ENCODE results near the gene VPS37B. TPM values are rescaled to one million over a fixed set of nuclear protein-coding genes. Genes with fewer than 3 reads are reported as not detected.

Gene VPS37B
- total and polyA plus RNA-seq, 10 of the 15 experiments (the other 5 are each of a cell fraction or from before 2014, with no cell fraction given) = 0.66 to 68.6 (median 39.6) TPM

- Histone ChIP-seq H3K36me3 (ENCODE audit: control insufficient read depth in 2 of 2, insufficient read depth in 2 of 2, low read length in 1 of 2) (peaks cover 0 to 8% of the 10 kb centered on the region in 2 experiments; a peak in 2 of 4 replicates), H3K9me3 (replicated peaks; ENCODE audit: control insufficient read depth, insufficient read depth, low read length) (no peaks in the 10 kb centered on the region)
- in situ Hi-C loops (cut with MboI) = loop anchor here (5.0 to 25.0 kb wide), 2 partner anchors 94 to 379 kb away; partner anchors contain the start of genes MPHOSPH9 and MTRFR
These were observed 37.2 kb downstream of the VPS37B start for GRCh38 chr12:122858591-122859302.

More at GRCh38 chr12:122858591-122859302, 37.2 kb downstream of the VPS37B start:
- ATAC-seq (no peak), FAIRE-seq (no peak), DNase-seq (ENCODE audit: low read depth, low spot score) (no peak)
- Histone ChIP-seq H3K79me2 (ENCODE audit: control insufficient read depth, insufficient read depth, low read length) (no peaks in the 10 kb centered on the region), H2AFZ (ENCODE audit: control insufficient read depth, low read depth, low read length) (no peak overlapping the region), H4K20me1 (ENCODE audit: control insufficient read depth, insufficient read depth) (no peaks in the 10 kb centered on the region), H3K9ac (ENCODE audit: control insufficient read depth, insufficient read depth, low read length) (no peak overlapping the region), H3K4me3 (no peak overlapping the region), H3K27ac (ENCODE audit: control insufficient read depth, insufficient read depth) (no peak overlapping the region), H3K4me1 (ENCODE audit: control insufficient read depth, insufficient read depth, low read length) (no peaks in the 10 kb centered on the region), H3K27me3 (replicated peaks in 1 of 2; ENCODE audit: control insufficient read depth in 2 of 2, insufficient read depth in 2 of 2, low read length in 1 of 2) (no peaks in the 10 kb centered on the region; a peak in 1 of 4 replicates), H3K4me2 (ENCODE audit: control insufficient read depth, insufficient read depth) (no peak overlapping the region)
- 82% methylated on average over 22 of the region's 22 CpGs for WGBS (ENCODE audit: insufficient coverage, insufficient replicate concordance, low lambda C conversion rate, missing lambda C conversion rate)
- intact Hi-C loops (cut with micrococcal nuclease; ENCODE audit: unreplicated experiment) = no loop called here
- SMC1A ChIA-PET (ENCODE audit: uncharacterized antibody, unreplicated experiment) = interaction anchor here (1.5 to 8.4 kb wide), 2 partner anchors 33 to 94 kb away, joined by 4 to 100 read pairs; no protein-coding TSS in a partner anchor
- RAD21 ChIA-PET (ENCODE audit: unreplicated experiment) = interaction anchor here (0.9 to 6.9 kb wide), 5 partner anchors 65 to 380 kb away, joined by 3 to 72 read pairs (median 6); no protein-coding TSS in a partner anchor
- TF ChIP-seq CREB1 (IDR thresholded peaks at IDR 0.05; ENCODE audit: low read depth) (no peak), CTCF (IDR thresholded peaks at IDR 0.05 in 2 of 3, conservative IDR thresholded peaks at IDR 0.05 in 1 of 3; ENCODE audit: control insufficient read depth in 2 of 3, extremely low read depth in 1 of 3, insufficient read depth in 1 of 3, low read depth in 3 of 3, low read length in 3 of 3) (no peak), BMI1 (IDR thresholded peaks at IDR 0.05; ENCODE audit: borderline replicate concordance) (no peak), CHD2 (IDR thresholded peaks at IDR 0.05; ENCODE audit: borderline replicate concordance, low read depth, low read length) (no peak), DPF2 (IDR thresholded peaks at IDR 0.05) (no peak), ZNF207 (IDR thresholded peaks at IDR 0.05; ENCODE audit: borderline replicate concordance) (no peak), RUNX3 (IDR thresholded peaks at IDR 0.05; ENCODE audit: low read length) (no peak), SUZ12 (IDR thresholded peaks at IDR 0.05; ENCODE audit: unreplicated experiment) (no peak), ZNF384 (IDR thresholded peaks at IDR 0.05; ENCODE audit: borderline replicate concordance, low read depth, low read length) (no peak)
- BruUV-seq (replicated peaks) = no TSS peak
- POLR2A ChIA-PET = interaction anchor here (0.6 kb wide), 1 partner anchor 84 kb away, joined by 6 read pairs; the partner anchor contains the start of gene CCDC62
- CTCF ChIA-PET = interaction anchor here (0.6 to 7.4 kb wide), 9 partner anchors 13 to 379 kb away, joined by 3 to 127 read pairs (median 5); no protein-coding TSS in a partner anchor

All from GM12878 (cell line).